DND-41 (cell line): ENCODE measurements around the gene CORO6.
A peak's percentile ranks its signal among the peaks of the same experiment; 100 is the strongest.

Experiments used
- CTCF ChIP-seq: IDR thresholded peaks from 2 replicates; pipeline ENCODE4 v1.5.1; 2012; ENCODE audit warnings: borderline replicate concordance, low read length, moderate library complexity, mild to moderate bottlenecking; ENCODE audit not compliant: poor library complexity, severe bottlenecking; ENCODE audit errors: extremely low read depth
- EZH2 ChIP-seq: IDR thresholded peaks from 3 replicates; pipeline ENCODE4 v1.6.1; 2012; ENCODE audit warnings: borderline replicate concordance, low read depth, mild to moderate bottlenecking, moderate library complexity, low read length, inconsistent platforms; ENCODE audit not compliant: severe bottlenecking

GRCh38 chr17:29617481-29618271 lies 5.0 kb downstream of the CORO6 start:
- TF ChIP-seq EZH2 (no peak), CTCF (peak; percentile 87)
